Limb (tissue), 2 donors: Measurements from ENCODE around the gene ZNF670.
"Not testable (repeated sequence)": the region's sequence is repeated elsewhere in the genome, so short reads cannot be mapped to it uniquely, and the experiment has no call there.

Experiments
- DNase-seq, 2 donors: peaks; one replicate each; pipeline ENCODE4 v3.0.0-alpha.2; 2016; ENCODE audit errors: extremely low spot score in 2 of 2

The ZNF670 gene

DNA sequence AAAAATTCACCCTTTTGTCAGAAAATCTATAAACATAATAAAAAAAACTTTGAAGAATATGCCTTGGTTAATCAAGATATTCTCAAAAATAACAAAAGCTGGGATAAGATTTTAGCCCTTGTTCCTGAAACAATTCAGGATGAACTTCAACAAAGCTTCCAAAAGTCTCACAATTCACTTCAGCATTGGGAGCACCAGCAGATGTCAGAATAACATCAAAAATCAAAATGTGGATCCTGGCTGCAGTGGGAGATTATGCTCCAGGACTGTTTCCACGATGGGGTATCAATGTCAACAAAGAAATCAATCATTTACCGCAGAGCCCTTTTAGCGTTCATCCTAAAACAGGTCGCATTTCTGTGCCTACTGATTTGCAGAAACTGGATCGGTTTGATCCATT is 35.2 kb downstream of the ZNF670 start:
- no peak for DNase-seq

DNA sequence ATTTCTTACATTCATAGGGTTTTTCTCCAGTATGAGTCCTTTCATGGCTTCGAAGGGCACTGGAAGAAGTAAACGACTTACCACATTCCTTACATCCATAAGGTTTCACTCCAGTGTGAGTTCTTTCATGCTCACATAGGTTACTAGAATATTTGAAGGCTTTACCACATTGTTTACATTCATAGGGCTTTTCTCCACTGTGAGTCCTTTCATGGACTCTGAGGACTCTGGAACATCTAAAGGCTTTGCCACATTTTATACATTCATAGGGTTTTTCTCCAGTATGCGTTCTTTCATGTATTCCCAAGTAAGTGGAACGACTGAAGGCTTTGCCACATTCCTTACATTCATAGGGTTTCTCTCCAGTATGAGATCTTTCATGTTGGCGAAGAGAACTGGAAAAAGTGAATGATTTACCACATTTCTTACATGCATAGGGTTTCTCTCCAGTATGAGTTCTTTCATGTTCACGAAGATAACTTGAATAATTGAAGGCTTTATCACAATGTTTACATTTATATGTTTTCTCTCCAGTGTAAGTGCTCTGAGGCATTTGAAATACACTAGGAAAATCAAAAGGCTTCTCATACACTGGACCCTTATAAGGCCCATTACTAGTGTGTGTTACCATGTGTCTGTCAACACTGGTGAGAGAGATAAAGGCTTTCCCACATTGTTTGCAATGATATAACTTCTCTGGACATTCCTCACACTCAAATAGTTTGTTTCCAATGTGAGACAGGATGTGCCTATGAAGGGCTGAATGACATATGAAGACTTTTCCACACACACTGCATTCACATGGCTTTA is 40.9 kb downstream of the ZNF670 start:
- DNase-seq, result no peak

DNA sequence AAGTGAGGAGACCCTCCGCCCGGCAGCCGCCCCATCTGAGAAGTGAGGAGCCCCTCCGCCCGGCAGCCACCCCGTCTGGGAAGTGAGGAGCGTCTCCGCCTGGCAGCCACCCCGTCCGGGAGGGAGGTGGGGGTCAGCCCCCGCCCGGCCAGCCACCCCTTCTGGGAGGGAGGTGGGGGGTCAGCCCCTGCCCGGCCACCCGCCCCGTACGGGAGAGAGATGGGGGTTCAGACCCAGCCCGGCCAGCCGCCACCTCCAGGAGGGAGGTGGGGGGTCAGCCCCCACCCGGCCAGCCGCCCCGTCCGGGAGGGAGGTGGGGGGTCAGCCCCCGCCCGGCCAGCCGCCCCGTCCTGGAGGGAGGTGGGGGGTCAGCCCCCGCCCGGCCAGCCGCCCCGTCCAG is 46.3 kb downstream of the ZNF670 start:
- DNase-seq, result not testable (repeated sequence)
